Measurements from ENCODE around the gene CHMP5.

CHMP5 gene

GRCh38 chr9:33264473-33265177 lies at the start of gene CHMP5, which contains the start of gene BAG1:
Gene CHMP5 (plus strand): TSS chr9:33265049. CDS start chr9:33265079, 30 bp downstream.
Gene BAG1 (minus strand): TSS chr9:33264708.
- peak; percentile 99 for DNase-seq

GRCh38 chr9:33220681-33221567 lies 43.9 kb upstream of the CHMP5 start:
- DNase-seq, result no peak

- no peak for DNase-seq
Observed at GRCh38 chr9:33221568-33221884, 43.3 kb upstream of the CHMP5 start.

- no peak for DNase-seq
Observed at GRCh38 chr9:33222031-33222430, 42.8 kb upstream of the CHMP5 start.

- DNase-seq, result no peak
Observed at GRCh38 chr9:33223696-33224095, 41.2 kb upstream of the CHMP5 start.

GRCh38 chr9:33225319-33226147 lies 39.3 kb upstream of the CHMP5 start:
- DNase-seq, result peak; percentile 25 to 70

GRCh38 chr9:33227008-33227398 lies 37.8 kb upstream of the CHMP5 start:
- DNase-seq, result no peak

GRCh38 chr9:33227741-33228140 lies 37.1 kb upstream of the CHMP5 start:
- no peak for DNase-seq

- DNase-seq, result no peak
Observed at GRCh38 chr9:33228606-33229005, 36.2 kb upstream of the CHMP5 start.

- DNase-seq, result no peak
Observed at GRCh38 chr9:33229359-33230114, 35.3 kb upstream of the CHMP5 start.

GRCh38 chr9:33230756-33231622 lies 33.9 kb upstream of the CHMP5 start:
- DNase-seq, result no peak

- no peak for DNase-seq
Observed at GRCh38 chr9:33231623-33231942, 33.3 kb upstream of the CHMP5 start.

- no peak for DNase-seq
Observed at GRCh38 chr9:33232815-33233214, 32.0 kb upstream of the CHMP5 start.

- no peak for DNase-seq
Observed at GRCh38 chr9:33233626-33234342, 31.1 kb upstream of the CHMP5 start.

GRCh38 chr9:33234511-33235467 lies 30.1 kb upstream of the CHMP5 start:
- DNase-seq, result no peak

- no peak for DNase-seq
Observed at GRCh38 chr9:33236571-33236970, 28.3 kb upstream of the CHMP5 start.

GRCh38 chr9:33239921-33240320 lies 24.9 kb upstream of the CHMP5 start, which contains the start of gene SPINK4:
Gene SPINK4 (plus strand): TSS chr9:33240167. CDS start chr9:33240209, 42 bp downstream.
- no peak for DNase-seq

- no peak for DNase-seq
Observed at GRCh38 chr9:33241298-33241697, 23.6 kb upstream of the CHMP5 start.

- DNase-seq, result no peak
Observed at GRCh38 chr9:33242609-33243134, 22.2 kb upstream of the CHMP5 start.

Data from hippocampal formation (tissue), 2 donors.